ENCODE measurements around the gene MTR.

DNA sequence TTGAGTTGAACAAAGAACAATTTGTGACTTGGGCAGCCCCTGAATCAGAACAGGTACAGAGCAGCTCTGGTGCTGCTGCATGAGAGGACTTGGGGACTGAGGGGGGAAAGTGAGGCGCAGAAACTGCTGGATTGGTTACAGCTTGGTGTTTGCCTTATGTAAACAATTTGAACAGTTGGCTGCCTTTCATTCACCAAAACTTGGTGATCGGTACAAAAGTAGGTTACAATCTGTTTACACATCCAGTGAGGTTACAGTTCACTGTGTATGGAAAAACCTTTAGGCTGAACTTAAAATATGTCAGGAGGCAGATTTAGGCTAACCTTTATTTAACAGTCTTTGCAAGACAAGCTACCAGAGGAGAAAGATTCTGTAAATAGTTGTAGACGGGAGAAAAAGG is 28.6 kb upstream of the MTR start:
- TF ChIP-seq EZH2phosphoT487 (IDR thresholded peaks at IDR 0.05; ENCODE audit: insufficient read depth, low read depth) (no peak), EZH2 (IDR thresholded peaks at IDR 0.05; ENCODE audit: insufficient read depth, poor library complexity, severe bottlenecking) (no peak)
